Urinary bladder (tissue), 4 donors: ENCODE data around the gene MFAP4. TPM values are rescaled to one million over a fixed set of nuclear protein-coding genes. Genes with fewer than 3 reads are reported as not detected.
A peak's percentile ranks its signal among the peaks of the same experiment; 100 is the strongest.

Source experiments
- DNase-seq: peaks from one replicate; pipeline ENCODE4 v3.0.0-alpha.2; 2015; ENCODE audit errors: extremely low spot score
- H3K27ac ChIP-seq: one replicate; pipeline ENCODE4 v1.5.1; 2013; ENCODE audit warnings: low read depth, mild to moderate bottlenecking, moderate library complexity
- H3K36me3 ChIP-seq: one replicate; pipeline ENCODE4 v1.6.1; 2013; ENCODE audit warnings: mild to moderate bottlenecking, moderate library complexity; ENCODE audit not compliant: insufficient read depth
- H3K4me1 ChIP-seq: one replicate; pipeline ENCODE4 v1.6.1; 2013; ENCODE audit warnings: mild to moderate bottlenecking, moderate library complexity; ENCODE audit not compliant: insufficient read depth
- H3K4me3 ChIP-seq: one replicate; pipeline ENCODE4 v1.5.1; 2013; ENCODE audit warnings: low read depth, low read length
- WGBS: extraction: QIAGEN DNeasy Blood & Tissue Kit; methylation state at CpG from one replicate; pipeline ENCODE4 v1.1.7; 2013; 5-methylcytosine and 5-hydroxymethylcytosine counted together
- polyA plus RNA-seq: library from polyadenylated mRNA; stranded (reverse); fragments of 200-250 nt; gene quantifications from one replicate; pipeline ENCODE4 v1.2.3, GENCODE V29; 2013
- total RNA-seq: library from RNA; depleted of rRNA; stranded (reverse); fragments of >200 nt; gene quantifications from one replicate; pipeline ENCODE4 v1.2.3, GENCODE V29; 2014
- donor health status: healthy with polysubstance abuse.
- donor health status: healthy.

The MFAP4 gene
- total and polyA plus RNA-seq, 2 donors: 123 to 1,046 TPM

- H3K4me1 ChIP-seq: no peaks in the 10 kb centered on the region
- H3K36me3 ChIP-seq: peaks cover 5% of the 10 kb centered on the region
- H3K4me3 ChIP-seq: peak overlapping the region; percentile 47
- H3K27ac ChIP-seq: peak overlapping the region; percentile 88
- DNase-seq: peak; percentile 95
- WGBS: under 1% methylated on average over 67 of the region's 67 CpGs
Measured at GRCh38 chr17:19377602-19378415, 9.2 kb downstream of the MFAP4 start.

- Histone ChIP-seq H3K4me1 (no peaks in the 10 kb centered on the region), H3K27ac (no peak overlapping the region), H3K4me3 (no peak overlapping the region), H3K36me3 (peaks cover 5% of the 10 kb centered on the region)
- DNase-seq: no peak
- 57% methylated on average over 2 of the region's 2 CpGs for WGBS
Measured at GRCh38 chr17:19376811-19377210, 10.2 kb downstream of the MFAP4 start.

- Histone ChIP-seq H3K36me3 (peaks cover 2% of the 10 kb centered on the region), H3K4me1 (no peaks in the 10 kb centered on the region), H3K27ac (no peak overlapping the region), H3K4me3 (no peak overlapping the region)
- DNase-seq: no peak
- WGBS: 65% methylated on average over 1 of the region's 1 CpG
Measured at GRCh38 chr17:19375732-19376131, 11.3 kb downstream of the MFAP4 start.

GRCh38 chr17:19374136-19374535 lies 12.9 kb downstream of the MFAP4 start:
- Histone ChIP-seq H3K4me1 (no peaks in the 10 kb centered on the region), H3K27ac (no peak overlapping the region), H3K4me3 (no peak overlapping the region), H3K36me3 (no peaks in the 10 kb centered on the region)
- DNase-seq: no peak
- 74% methylated on average over 5 of the region's 5 CpGs for WGBS

GRCh38 chr17:19372866-19373504 lies 14.0 kb downstream of the MFAP4 start:
- WGBS: 84% methylated on average over 8 of the region's 8 CpGs
- Histone ChIP-seq H3K4me1 (no peaks in the 10 kb centered on the region), H3K4me3 (no peak overlapping the region), H3K27ac (no peak overlapping the region), H3K36me3 (no peaks in the 10 kb centered on the region)
- no peak for DNase-seq

- WGBS: 78% methylated on average over 12 of the region's 12 CpGs
Measured at GRCh38 chr17:19372439-19372838, 14.6 kb downstream of the MFAP4 start.

GRCh38 chr17:19372011-19372370 lies 15.0 kb downstream of the MFAP4 start:
- H3K27ac ChIP-seq: no peak overlapping the region
- no peaks in the 10 kb centered on the region for H3K4me1 ChIP-seq
- no peak overlapping the region for H3K4me3 ChIP-seq
- no peak for DNase-seq
- no peaks in the 10 kb centered on the region for H3K36me3 ChIP-seq
- 86% methylated on average over 9 of the region's 9 CpGs for WGBS

More at GRCh38 chr17:19372439-19372838, 14.6 kb downstream of the MFAP4 start:
- no peak overlapping the region for H3K27ac ChIP-seq
- no peak for DNase-seq
- H3K36me3 ChIP-seq: no peaks in the 10 kb centered on the region
- no peaks in the 10 kb centered on the region for H3K4me1 ChIP-seq
- no peak overlapping the region for H3K4me3 ChIP-seq

- DNase-seq: no peak
- H3K27ac ChIP-seq: no peak overlapping the region
- 90% methylated on average over 7 of the region's 7 CpGs for WGBS
Measured at GRCh38 chr17:19371259-19372010, 15.6 kb downstream of the MFAP4 start.

GRCh38 chr17:19370493-19370960 lies 16.5 kb downstream of the MFAP4 start:
- WGBS: 82% methylated on average over 7 of the region's 7 CpGs
- Histone ChIP-seq H3K4me1 (no peaks in the 10 kb centered on the region), H3K27ac (no peak overlapping the region), H3K36me3 (no peaks in the 10 kb centered on the region), H3K4me3 (no peak overlapping the region)
- DNase-seq: no peak

More at GRCh38 chr17:19371259-19372010, 15.6 kb downstream of the MFAP4 start:
- no peaks in the 10 kb centered on the region for H3K36me3 ChIP-seq
- no peaks in the 10 kb centered on the region for H3K4me1 ChIP-seq
- H3K4me3 ChIP-seq: no peak overlapping the region

- no peak for DNase-seq
- no peaks in the 10 kb centered on the region for H3K36me3 ChIP-seq
Measured at GRCh38 chr17:19369846-19370492, 17.0 kb downstream of the MFAP4 start.

GRCh38 chr17:19369107-19369778 lies 17.7 kb downstream of the MFAP4 start:
- Histone ChIP-seq H3K36me3 (no peaks in the 10 kb centered on the region), H3K4me1 (no peaks in the 10 kb centered on the region), H3K27ac (no peak overlapping the region), H3K4me3 (no peak overlapping the region)
- DNase-seq: no peak
- WGBS: 94% methylated on average over 16 of the region's 16 CpGs

More at GRCh38 chr17:19369846-19370492, 17.0 kb downstream of the MFAP4 start:
- Histone ChIP-seq H3K4me1 (no peaks in the 10 kb centered on the region), H3K27ac (no peak overlapping the region), H3K4me3 (no peak overlapping the region)
- WGBS: 78% methylated on average over 12 of the region's 12 CpGs

GRCh38 chr17:19368229-19368628 lies 18.8 kb downstream of the MFAP4 start:
- Histone ChIP-seq H3K4me3 (no peak overlapping the region), H3K36me3 (no peaks in the 10 kb centered on the region), H3K4me1 (no peaks in the 10 kb centered on the region), H3K27ac (no peak overlapping the region)
- 86% methylated on average over 4 of the region's 4 CpGs for WGBS
- DNase-seq: no peak

- 91% methylated on average over 5 of the region's 5 CpGs for WGBS
- Histone ChIP-seq H3K4me3 (no peak overlapping the region), H3K4me1 (no peaks in the 10 kb centered on the region), H3K27ac (no peak overlapping the region), H3K36me3 (no peaks in the 10 kb centered on the region)
- no peak for DNase-seq
Measured at GRCh38 chr17:19366637-19366972, 20.4 kb downstream of the MFAP4 start.
